NCI-H748 treated with DMSO at 0.1 percent for 48 hours (cell line): Measurements from ENCODE around the gene GOLGA8B.
"Not testable (repeated sequence)": the region's sequence is repeated elsewhere in the genome, so short reads cannot be mapped to it uniquely, and the experiment has no call there.

Experiments used
- DNase-seq: peaks from one replicate; lab custom pipeline; 2025; lab: John Stamatoyannopoulos, UW

Gene GOLGA8B, protein sequence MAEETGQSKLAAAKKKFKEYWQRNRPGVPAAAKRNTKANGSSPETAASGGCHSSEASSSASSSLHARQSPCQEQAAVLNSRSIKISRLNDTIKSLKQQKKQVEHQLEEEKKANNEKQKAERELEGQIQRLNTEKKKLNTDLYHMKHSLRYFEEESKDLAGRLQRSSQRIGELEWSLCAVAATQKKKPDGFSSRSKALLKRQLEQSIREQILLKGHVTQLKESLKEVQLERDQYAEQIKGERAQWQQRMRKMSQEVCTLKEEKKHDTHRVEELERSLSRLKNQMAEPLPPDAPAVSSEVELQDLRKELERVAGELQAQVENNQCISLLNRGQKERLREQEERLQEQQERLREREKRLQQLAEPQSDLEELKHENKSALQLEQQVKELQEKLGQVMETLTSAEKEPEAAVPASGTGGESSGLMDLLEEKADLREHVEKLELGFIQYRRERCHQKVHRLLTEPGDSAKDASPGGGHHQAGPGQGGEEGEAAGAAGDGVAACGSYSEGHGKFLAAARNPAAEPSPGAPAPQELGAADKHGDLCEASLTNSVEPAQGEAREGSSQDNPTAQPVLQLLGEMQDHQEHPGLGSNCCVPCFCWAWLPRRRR

GRCh38 chr15:34583399-34584329 lies at the start of gene GOLGA8B:
Gene GOLGA8B (minus strand): TSS chr15:34583651. CDS start chr15:34535912, 47,739 bp downstream.
- DNase-seq, result peak; percentile 36

GRCh38 chr15:34633165-34633564 lies 49.7 kb upstream of the GOLGA8B start:
- DNase-seq, result not testable (repeated sequence)

GRCh38 chr15:34628577-34629152 lies 45.2 kb upstream of the GOLGA8B start:
- no peak for DNase-seq

DNA sequence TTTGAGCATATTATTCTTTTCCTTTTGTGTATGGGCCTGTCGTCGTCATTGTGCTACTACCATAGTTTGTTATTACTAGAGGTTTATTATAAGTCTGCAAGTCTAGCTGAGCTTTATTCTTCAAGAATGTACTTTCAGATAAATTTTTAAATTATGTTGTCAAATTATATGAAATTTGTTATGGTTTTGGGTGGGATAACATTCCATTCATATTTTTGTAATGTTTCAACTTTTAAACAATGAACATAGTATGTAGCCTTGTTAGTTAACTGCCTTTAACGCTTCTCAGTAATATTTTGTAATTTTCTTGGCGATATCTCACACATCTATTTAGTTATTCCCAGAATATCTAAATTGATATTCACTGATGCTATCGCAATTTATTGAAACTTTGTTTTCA lies 41.6 kb upstream of the GOLGA8B start:
- DNase-seq, result no peak

DNA sequence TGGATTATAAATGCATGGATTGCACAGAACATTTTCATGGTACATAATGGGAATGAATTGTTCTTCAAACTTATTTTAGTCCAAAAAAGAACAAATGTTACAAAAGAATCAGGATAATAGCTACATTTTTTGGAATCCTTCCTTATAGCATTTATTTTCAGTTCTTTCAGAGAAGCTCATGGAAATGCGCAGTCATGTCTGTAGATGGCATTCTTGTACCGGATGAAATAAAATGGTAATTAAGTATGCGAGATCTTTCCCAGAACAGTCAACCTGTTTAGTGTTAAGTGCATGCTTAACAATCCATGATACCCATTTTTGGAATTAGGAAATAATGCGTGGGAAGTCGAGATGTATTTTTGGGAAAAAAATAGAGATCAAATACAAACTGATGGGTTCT lies 38.2 kb upstream of the GOLGA8B start:
- DNase-seq, result no peak

GRCh38 chr15:34620814-34621213 lies 37.4 kb upstream of the GOLGA8B start:
- DNase-seq, result no peak

- DNase-seq, result no peak
These were observed 36.7 kb upstream of the GOLGA8B start for GRCh38 chr15:34620142-34620541.

DNA sequence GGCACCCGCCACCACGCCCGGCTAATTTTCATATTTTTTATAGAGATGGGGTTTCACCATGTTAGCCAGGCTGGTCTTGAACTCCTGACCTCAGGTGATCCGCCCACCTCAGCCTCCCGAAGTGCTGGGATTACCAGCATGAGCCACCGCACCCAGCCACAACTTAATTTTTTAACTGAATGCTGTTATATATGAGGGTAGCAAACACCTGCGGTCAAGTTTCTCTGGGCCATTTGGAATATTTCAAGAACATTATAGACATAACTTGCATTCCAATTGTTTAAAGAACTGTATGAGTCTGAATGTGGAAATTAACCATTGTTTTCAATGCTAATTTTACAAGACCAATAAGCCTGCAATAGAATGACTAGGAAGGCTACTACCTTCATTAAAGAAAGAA lies 35.7 kb upstream of the GOLGA8B start:
- DNase-seq, result no peak

- DNase-seq, result no peak
These were observed 34.6 kb upstream of the GOLGA8B start for GRCh38 chr15:34618073-34618472.

DNA sequence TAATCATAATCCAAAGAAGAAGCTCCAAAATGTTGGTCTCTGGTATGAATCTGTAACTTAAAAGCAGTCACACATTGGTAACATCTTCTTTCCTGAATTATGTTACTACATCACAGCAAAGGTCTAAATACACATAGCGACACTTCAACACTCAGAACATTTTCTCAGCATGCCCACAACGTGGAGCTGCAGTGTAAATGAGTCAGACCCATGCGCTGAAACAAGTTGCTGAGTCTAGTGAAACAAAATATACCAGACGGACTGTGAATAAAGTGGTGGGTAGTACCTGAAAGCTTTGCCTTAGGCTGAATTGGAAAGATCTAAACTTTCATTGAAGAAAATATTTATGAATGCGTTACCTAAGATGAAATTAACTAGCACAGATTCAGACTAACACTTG lies 33.2 kb upstream of the GOLGA8B start:
- DNase-seq, result no peak

DNA sequence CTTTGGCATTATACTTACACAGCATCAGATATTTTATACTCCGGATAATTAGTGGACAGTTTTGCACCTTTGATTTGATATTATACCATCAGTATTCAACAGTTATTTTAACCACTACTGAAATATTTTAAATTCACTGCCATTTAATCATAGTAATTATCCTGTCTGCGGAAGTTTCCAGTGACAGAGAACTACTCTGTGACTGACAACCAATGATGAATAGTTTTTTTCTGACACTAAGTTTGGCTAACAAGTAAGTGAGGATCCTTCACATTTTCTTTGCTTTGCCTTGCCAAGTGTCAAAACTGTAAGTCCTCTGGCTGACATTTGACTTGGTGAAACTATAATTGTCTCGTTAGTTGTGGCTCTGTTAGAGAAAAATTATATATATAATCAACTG lies 30.5 kb upstream of the GOLGA8B start:
- no peak for DNase-seq

GRCh38 chr15:34613301-34613700 lies 29.9 kb upstream of the GOLGA8B start:
- DNase-seq, result no peak

DNA sequence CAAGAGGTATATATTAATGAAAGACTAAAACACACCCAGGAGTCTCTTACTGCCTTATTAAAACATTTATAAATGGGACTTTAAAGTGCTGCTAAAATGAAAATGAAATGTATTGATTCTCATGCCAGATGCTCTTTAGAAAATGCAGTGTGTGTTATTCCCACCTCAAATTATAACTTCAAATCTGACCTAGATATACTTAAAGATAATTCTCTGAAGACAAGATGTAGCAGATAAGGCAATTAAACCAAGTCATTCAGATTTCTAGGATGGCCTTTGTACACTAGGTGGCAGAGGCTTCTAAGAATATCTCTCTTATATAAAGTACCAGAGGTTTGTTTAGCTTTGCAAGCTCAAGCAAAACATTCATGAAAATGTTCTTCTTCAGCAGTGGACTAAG lies 26.9 kb upstream of the GOLGA8B start:
- no peak for DNase-seq

- no peak for DNase-seq
These were observed 25.9 kb upstream of the GOLGA8B start for GRCh38 chr15:34609102-34610057.

DNA sequence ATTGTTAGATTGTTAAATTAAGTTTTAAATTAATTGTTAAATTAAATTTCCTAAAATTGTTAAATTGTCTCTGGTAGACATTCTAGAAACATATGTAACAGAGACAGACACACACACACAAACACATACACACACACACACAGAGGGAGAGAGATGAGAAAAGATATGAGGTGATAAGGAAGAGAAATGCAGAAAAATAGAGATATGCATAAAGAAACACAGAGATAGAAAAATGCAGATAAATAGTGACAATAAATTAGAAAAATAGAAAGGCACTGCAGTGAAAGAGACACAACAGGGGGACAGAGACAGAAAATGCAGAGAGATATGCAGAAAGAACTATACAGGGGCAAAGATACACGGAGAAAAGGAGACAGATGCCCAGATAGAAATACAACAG lies 25.1 kb upstream of the GOLGA8B start:
- no peak for DNase-seq

GRCh38 chr15:34607832-34608231 lies 24.4 kb upstream of the GOLGA8B start:
- DNase-seq, result no peak

DNA sequence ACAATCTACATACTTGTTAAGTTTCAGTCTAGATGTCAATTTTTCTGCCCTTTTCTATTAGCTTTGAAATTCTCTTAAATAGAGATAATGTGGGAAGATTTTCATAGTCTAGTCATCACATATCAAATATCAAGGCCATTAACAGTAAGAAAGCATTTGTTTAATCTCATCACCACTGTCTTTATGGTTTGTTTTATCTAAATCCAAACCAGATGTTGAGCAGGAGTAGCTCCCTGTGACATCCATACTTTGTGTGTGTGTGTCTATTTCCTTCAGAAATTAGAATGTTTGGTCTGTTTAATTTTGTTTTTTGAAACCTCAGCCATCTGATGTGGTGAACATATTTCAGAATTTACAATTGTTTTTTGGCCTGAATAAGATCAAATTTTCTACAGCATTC lies 23.1 kb upstream of the GOLGA8B start:
- no peak for DNase-seq

DNA sequence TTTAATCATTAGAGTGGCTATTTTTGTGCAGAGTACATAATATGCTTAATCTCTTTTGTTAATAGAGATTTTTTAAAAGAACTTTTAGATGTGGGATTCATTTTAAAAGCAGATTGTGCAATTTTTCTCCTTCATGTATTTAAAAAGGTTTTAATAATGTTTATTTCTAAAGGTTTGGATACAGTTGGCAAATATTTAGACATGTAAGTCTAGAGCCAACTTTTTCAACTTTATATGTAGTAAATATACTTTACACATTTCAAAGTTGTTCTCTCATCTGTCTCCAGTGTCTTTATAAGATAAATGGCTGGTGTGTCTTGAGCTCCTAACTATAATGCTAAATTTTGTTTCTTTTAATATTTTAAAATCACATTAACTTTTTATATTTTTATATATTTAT lies 22.7 kb upstream of the GOLGA8B start:
- no peak for DNase-seq

- DNase-seq, result no peak
These were observed 19.6 kb upstream of the GOLGA8B start for GRCh38 chr15:34603095-34603494.

- no peak for DNase-seq
These were observed 17.5 kb upstream of the GOLGA8B start for GRCh38 chr15:34600923-34601322.
